Activated CD4-positive, alpha-beta T cell treated with anti-CD3 and anti-CD28 coated beads for 24 hours (primary cell): ENCODE data around the gene SCCPDH.
"Not testable (repeated sequence)": the region's sequence is repeated elsewhere in the genome, so short reads cannot be mapped to it uniquely, and the experiment has no call there.

Source experiments
- DNase-seq, 2 donors: peaks; one replicate each; pipeline ENCODE4 v3.0.0-alpha.2; 2020; ENCODE audit warnings: low read depth in 2 of 2

Gene SCCPDH, protein sequence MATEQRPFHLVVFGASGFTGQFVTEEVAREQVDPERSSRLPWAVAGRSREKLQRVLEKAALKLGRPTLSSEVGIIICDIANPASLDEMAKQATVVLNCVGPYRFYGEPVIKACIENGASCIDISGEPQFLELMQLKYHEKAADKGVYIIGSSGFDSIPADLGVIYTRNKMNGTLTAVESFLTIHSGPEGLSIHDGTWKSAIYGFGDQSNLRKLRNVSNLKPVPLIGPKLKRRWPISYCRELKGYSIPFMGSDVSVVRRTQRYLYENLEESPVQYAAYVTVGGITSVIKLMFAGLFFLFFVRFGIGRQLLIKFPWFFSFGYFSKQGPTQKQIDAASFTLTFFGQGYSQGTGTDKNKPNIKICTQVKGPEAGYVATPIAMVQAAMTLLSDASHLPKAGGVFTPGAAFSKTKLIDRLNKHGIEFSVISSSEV

DNA sequence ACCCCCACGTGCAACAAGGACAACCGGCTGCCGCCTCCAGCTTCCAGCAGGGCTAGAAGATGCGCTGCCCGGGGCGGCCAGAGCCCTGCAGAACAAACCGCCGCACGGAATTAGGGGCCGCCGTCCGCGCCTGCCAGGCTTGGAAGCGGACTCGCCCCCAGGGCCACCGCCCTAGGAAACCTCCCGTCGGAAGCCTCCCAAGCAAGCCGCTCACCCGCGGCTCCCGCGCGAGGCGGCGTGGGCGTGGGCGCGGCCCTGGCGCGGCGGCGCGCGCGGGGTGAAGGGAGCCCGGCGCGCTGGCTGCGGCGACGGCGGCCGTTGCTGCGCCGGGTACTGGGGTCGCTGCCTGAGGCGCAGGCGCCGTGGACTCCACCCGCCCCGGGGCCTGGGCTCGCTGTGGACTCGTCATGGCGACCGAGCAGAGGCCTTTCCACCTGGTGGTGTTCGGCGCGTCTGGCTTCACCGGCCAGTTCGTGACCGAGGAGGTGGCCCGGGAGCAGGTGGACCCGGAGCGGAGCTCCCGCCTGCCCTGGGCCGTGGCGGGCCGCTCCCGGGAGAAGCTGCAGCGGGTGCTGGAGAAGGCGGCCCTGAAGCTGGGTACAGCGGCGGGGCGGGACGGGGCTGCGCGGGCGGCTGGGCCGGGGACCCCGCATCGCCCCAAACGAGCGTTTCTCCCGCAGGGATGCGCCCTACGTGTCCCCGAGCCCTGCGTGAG, at the start of gene SCCPDH:
Gene SCCPDH, plus strand, starts transcription at position 394 of the 715 bp plus-strand sequence. Its CDS starts 14 bp downstream, at position 408.
- peak; percentile 27 to 55 for DNase-seq

DNA sequence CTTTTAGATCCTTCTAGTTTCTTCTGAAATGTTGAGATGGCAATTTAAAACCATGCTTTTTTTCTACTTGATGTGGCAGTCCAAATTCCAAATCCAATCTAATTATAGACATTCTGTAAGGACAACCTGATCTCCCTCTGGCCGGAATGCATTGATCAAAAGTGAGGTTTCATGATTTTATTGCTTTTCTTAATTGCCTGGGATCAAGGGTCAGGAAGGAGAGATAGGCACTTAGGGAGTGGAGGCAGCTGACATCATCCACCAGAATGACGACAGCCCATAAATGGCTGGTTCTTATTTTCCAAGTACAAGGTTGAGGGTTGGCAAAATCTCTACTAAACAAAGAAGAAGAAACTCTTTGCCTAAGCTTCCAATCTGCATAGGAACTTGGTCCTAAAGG, 46.4 kb upstream of the SCCPDH start:
- DNase-seq, result no peak

DNA sequence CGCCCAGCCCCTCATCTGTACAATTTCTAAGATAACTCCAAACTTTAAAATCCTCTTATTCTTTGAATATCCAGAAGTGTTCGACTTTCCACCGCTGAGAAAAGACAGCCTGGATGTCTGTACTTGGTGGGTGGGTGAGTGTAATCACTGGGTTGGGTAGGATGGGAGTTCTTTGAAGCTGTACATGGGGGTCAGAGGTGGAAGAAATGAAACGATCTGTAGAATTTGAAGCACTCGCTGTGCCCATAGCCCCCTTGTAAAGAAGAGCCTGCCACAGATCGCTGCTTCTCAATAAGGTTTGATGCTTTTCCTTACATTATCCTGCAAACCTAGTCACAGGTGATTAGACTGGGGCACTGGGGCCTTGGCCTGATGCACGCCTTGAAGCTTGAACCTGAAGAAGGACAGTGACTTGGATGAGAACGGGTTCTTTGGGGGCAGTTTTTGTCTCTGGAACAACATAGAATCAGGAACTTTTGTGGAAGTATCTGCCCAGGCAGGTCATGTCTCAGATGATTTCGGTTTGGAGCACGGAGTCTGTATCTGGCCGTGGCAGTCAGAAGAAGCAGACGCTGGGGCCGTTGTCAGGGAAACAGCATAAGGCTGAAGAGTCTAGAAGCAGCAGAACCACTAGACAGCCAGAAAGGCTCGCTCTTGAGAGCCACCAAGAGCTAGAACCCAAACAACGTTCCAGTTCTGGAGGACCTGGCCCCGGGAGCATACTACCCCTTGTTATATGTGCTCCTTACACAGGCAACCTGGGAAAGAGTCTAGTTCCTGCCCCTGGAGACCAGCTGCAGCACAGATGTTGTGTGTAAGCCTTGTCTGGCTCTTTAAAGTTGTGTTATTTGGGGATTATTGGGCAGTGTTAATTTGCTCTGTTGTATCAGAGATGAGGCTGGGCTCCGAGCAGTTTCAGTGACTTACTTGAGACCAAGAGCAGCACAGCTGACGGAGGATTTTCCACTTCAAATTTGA, 45.1 kb upstream of the SCCPDH start:
- no peak for DNase-seq

GRCh38 chr1:246679794-246680177, 44.4 kb upstream of the SCCPDH start:
- DNase-seq, result no peak

GRCh38 chr1:246680190-246680589, 44.0 kb upstream of the SCCPDH start:
- DNase-seq, result no peak

DNA sequence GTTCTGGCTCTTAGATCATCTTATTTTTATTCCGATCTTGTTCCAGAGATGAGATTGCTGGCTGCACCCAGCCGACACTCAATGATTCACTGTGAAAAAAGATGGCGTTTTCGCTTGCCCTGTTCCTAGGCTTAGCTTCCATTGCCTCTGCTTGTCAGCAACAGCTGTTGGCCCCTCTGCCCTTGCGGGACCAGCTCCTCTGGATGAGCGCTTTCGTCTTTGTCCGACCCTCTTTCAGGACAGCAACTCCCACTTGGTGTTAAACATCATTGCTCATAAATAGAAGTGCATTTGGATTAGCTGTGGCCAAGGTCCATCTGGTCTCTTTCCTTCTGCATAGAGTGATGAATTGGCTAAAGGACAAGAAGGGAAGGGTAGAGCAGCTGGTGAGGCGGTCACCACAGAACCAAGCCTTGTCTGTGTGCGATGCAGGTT, 43.5 kb upstream of the SCCPDH start:
- DNase-seq, result no peak

DNA sequence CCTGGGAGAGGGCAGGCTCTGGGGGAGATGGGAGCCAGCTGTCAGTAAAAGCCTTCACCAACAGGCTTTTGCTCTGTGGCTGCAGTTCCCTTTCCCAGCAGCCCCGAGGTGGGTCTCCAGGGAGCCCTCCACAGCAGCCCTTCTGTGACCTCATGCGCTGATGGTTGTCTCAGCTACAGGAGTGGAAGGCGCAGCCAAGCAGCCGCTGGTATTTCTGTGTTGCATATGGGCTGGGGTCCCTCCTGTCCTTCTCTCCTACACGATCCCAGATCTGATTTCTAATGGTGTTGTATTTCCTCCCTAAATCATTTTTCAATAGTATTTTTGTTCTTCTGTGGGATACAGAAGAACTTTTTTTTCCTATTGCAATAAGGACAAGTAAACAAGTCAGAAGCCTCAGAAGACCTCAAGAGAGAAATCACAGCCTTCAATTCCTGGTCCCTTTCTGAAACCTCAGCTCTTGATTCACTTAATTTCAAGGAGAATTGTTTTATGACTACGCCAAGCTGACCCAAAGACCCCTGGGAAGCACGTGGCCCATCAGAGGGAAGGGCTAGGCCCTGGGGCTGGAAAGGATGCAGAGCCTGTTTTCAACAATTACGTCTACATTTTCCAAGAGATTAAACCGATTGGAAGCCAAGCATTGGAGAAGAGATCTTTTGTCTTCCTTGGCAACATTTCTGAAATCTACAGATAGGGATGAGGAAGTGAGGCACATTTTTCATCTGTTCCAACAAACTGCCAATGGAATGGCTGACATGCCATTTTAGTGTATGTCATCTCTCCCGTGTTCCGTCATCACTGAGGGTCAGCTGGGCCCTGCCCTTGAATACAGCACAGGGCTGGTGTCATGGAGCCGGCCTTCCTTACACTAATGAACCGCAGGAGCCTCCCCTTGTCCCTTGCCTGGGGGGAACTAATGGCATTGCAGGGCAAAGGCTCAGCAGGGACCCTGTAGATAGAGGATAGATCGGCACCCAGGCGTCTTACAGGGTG, 42.0 kb upstream of the SCCPDH start:
- no peak for DNase-seq

- no peak for DNase-seq
Observed at GRCh38 chr1:246683521-246683920, 40.7 kb upstream of the SCCPDH start.

DNA sequence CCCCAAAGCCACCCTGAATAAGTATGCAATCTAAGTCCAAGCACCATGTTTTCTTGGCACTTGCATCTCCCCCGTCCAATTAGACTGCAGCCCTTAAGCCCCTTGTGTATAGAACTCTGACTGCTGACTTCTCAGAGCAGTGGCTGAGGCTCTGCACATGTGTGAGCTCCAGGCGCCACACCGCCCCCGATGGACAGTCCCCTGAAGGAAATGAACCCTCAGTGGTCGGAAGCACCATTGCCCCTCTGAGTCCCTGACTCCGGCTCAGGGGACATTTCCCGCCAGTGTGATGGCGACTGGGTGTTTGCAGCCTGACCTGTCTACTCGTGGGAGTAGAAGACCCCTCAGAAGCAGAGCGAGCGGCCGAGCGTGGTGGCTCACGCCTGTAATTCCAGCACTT, 37.2 kb upstream of the SCCPDH start:
- DNase-seq, result no peak

GRCh38 chr1:246689409-246690008, 34.7 kb upstream of the SCCPDH start:
- DNase-seq, result peak; percentile 12

GRCh38 chr1:246690100-246690499, 34.1 kb upstream of the SCCPDH start:
- DNase-seq, result no peak

GRCh38 chr1:246691622-246692495, 32.4 kb upstream of the SCCPDH start:
- no peak for DNase-seq

DNA sequence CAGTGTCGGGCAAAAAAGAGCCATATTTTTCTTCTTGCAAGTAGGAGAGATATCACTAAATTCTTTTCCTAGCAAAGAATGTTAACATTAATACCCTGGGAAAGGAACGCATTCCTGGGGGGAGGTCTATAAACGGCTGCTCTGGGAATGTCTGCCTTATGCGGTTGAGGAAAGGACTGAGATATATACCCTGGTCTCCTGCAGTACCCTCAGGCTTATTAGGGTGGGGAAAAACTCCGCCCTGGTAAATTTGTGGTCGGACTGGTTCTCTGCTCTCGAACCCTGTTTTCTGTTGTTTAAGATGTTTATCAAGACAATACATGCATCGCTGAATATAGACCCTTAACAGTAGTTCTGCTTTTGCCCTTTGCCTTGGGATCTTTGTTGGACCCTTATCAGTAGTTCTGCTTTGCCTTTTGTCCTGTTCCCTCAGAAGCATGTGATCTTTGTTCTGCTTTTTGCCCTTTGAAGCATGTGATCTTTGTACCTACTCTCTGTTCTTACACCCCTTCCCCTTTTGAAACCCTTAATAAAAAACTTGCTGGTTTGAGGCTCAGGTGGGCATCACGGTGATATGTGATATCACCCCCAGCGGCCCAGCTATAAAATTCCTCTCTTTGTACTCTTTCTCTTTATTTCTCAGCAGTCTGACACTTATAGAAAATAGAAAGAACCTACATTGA, 29.9 kb upstream of the SCCPDH start:
- DNase-seq, result not testable (repeated sequence)

- DNase-seq, result no peak
Observed at GRCh38 chr1:246695136-246695535, 29.1 kb upstream of the SCCPDH start.

- no peak for DNase-seq
Observed at GRCh38 chr1:246695666-246696065, 28.5 kb upstream of the SCCPDH start.

DNA sequence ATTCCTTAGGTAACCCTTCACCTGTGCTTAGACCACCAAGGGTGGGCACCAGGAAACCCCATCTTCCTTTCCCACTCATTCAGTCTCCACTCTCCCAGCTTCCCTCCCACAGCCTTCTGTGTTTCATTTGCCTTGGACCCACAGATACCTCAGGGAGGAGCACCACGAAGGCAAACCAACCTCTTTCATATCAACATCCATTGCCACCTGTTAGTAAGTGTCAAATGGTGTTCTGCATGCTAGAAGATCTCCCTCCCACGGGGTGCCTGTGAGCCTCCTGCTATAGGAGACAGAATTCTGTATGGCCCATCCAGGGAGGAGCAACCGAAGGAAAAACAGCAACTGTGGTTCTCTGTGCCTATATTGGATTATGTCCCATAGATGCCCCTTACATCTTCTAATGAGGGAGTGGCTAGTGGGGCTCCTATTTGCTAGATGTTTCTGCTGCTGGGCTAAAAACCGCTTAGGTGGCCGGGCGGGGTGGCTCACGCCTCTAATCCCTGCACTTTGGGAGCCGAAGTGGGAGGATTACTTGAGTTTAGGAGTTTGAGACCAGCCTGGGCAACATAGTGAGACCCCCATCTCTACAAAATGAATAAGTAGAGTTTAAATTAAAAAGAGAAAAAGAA, 25.6 kb upstream of the SCCPDH start:
- DNase-seq, result no peak

DNA sequence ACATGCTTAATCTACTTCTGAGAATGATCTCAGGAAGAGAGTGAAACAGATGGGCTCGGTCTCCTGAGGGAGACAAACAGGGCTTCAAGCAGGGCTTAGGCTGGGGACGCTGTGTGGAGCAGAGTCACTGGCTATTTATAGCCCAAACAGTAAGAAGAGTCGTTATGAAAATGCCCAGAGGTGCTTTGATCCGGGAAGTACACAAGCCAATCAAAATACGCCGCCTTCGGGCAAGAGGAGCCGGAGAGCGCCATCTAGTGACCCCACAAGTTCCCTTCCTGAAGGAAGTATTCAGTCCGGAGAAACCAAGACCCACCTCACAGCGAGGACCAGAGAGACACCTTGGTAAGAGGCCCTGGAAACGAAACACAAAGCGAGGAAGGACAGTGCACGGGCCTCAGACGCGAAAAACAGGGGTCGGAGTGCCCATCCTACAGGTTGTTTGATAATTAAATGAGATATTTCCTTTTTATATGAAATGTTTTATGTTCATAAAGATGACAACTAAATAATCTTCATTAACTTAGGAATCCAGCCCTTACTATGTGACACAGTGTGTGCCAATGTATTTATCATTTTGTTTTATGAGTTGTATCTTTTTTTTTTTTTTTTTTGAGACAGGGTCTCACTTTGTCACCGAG, 25.0 kb upstream of the SCCPDH start:
- peak; percentile 67 to 77 for DNase-seq

DNA sequence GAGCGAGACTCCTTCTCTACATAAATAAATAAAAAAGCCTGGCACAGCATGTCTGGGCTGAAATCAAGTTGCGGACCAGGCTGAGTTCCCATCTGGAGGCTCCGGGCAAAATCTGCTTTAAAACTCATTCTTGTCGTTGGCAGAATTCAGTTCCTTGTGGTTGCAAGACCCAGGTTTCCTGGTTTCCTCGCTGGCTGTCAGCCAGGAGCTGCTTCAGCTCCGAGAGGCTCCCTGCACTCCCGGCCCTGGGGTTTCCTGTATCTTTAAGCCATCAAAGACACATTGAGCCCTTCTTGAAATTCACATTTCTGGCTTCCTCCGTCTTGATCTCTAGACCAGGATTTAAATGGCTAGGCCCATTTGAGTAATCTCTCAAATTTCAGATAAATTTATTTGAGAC, 20.6 kb upstream of the SCCPDH start:
- no peak for DNase-seq
